Activated T-helper 1 cell treated with anti-CD3 and anti-CD28 coated beads, Interleukin-12 subunit alpha, Interleukin-12 subunit beta, Interleukin-2, Interleukin-4 antibody, amounts not matched to agents 30 ng/mL and 10 ng/mL and 1 ng/mL, durations not matched to agents 14 hours and 24 hours and 36 hours (primary cell): ENCODE data around the gene ZNF436. TPM values are rescaled to one million over a fixed set of nuclear protein-coding genes. Genes with fewer than 3 reads are reported as not detected.

Source experiments
- DNase-seq: peaks from one replicate; pipeline ENCODE4 v3.0.0; 2021; ENCODE audit warnings: low spot score
- H3K27ac Mint-ChIP-seq: one replicate; pipeline ENCODE4 v1.8.0; 2021; ENCODE audit warnings: mild to moderate bottlenecking, mixed read lengths
- H3K27me3 Mint-ChIP-seq: one replicate; pipeline ENCODE4 v1.8.0; 2022; ENCODE audit warnings: mild to moderate bottlenecking, moderate library complexity, mixed read lengths; ENCODE audit not compliant: insufficient read depth
- H3K36me3 Mint-ChIP-seq: one replicate; pipeline ENCODE4 v1.8.0; 2021; ENCODE audit warnings: low read depth, mixed read lengths
- H3K4me1 Mint-ChIP-seq: one replicate; pipeline ENCODE4 v1.8.0; 2021; ENCODE audit warnings: low read depth, mixed read lengths
- H3K4me3 Mint-ChIP-seq: one replicate; pipeline ENCODE4 v1.8.0; 2021; ENCODE audit warnings: mild to moderate bottlenecking, moderate library complexity, mixed read lengths
- H3K9me3 Mint-ChIP-seq: one replicate; pipeline ENCODE4 v1.8.0; 2021; ENCODE audit warnings: mixed read lengths
- intact Hi-C: fragments of 100-400 bp; cut with micrococcal nuclease; formaldehyde crosslinking; loops from one replicate; pipeline ENCODE4 v1.15.1; 2024
- total RNA-seq: library from RNA; stranded (reverse); gene quantifications from 2 replicates; pipeline ENCODE4 v1.2.3, GENCODE V29; 2022

The ZNF436 gene
- total RNA-seq, 1 donor from 2014 or later: 4.6 TPM

DNA sequence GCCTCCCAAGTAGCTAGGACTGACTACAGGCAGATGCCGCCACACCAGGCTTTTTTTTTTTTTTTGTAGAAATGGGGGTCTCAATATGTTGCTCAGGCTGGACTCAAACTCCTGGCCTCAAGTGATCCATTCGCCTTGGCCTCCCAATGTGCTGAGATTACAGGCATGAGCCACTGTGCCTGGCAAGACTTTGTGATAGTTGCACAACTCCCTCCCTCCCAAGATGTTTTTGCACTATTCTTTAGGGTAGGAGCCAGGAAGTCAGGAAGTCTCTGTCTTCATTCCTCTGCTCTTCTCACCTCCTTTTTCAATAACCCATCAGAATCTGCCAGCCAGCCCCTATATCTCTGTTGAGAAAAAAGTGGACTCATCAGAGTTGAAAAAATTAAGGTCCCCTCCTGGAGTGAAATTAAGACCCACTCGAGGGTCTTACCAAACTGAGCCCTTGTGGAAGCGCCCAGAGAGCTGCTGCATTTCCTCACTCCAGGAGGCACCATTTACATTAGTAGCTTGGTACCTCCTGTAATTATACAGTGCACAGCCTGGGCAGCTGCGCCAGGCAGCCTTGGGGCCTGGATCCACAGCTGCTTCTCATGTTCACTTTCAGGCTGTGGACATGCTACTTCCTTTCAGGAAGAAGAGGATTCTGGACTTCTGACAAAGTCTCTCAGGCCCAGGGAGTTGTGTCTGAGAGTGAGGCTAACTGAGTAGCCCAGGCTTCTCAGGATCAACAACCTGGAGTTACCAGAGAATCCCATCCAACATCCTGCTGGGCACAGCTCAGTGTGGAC, 30.9 kb upstream of the ZNF436 start:
- DNase-seq: no peak
- no peaks in the 10 kb centered on the region for H3K36me3 Mint-ChIP-seq
- H3K4me3 Mint-ChIP-seq: no peak overlapping the region
- H3K27me3 Mint-ChIP-seq: no peaks in the 10 kb centered on the region
- H3K4me1 Mint-ChIP-seq: peaks cover 12% of the 10 kb centered on the region
- intact Hi-C loops: loop anchor here (10.0 kb wide), 1 partner anchor 426 kb away; the partner anchor contains the start of gene LACTBL1
- H3K9me3 Mint-ChIP-seq: no peaks in the 10 kb centered on the region
- no peak overlapping the region for H3K27ac Mint-ChIP-seq

DNA sequence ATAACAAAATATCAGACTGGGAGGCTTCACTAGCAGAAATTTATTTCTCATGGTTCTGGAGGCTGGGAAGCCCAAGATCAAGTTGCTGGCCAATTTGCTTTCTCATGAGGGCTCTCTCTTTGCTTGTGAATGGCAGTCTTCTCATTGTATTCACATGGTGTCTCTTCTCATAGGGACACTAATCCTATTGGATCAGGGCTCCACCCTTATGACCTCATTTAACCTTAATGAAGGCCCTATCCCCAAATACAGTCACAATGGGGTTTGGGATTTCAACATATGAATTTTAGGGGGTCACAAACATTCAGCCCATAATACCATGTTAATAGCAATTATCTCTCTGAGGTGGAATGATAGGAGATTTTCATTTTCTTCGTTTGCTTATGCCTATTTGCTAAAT, 29.6 kb upstream of the ZNF436 start:
- Mint-ChIP-seq H3K9me3 (no peaks in the 10 kb centered on the region), H3K4me1 (peaks cover 9% of the 10 kb centered on the region), H3K27ac (no peak overlapping the region), H3K27me3 (no peaks in the 10 kb centered on the region), H3K36me3 (no peaks in the 10 kb centered on the region), H3K4me3 (no peak overlapping the region)
- no peak for DNase-seq
- intact Hi-C loops: loop anchor here (10.0 kb wide), 1 partner anchor 184 kb away; the partner anchor contains the start of gene HTR1D

DNA sequence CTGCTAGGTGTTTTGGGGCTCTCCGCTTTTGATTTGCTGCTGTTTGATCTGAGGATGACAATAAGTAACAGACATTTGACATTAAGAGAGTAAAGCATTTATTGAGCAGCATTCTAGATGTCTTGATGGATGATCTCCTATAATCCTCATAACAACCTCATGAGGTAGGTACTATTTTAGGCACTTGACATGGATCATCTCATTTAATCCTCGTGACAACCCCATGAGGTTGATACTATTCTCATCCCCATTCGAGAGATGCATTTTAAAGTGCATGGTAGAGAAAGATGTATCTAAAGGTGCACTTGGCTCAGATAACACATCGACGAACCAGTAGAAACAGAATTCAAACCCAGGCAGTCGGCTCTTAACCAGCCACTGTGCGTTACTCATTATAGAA, 28.3 kb upstream of the ZNF436 start:
- DNase-seq: no peak
- Mint-ChIP-seq H3K27me3 (no peaks in the 10 kb centered on the region), H3K36me3 (no peaks in the 10 kb centered on the region), H3K4me1 (peaks cover 5% of the 10 kb centered on the region), H3K9me3 (no peaks in the 10 kb centered on the region), H3K27ac (no peak overlapping the region), H3K4me3 (no peak overlapping the region)
- intact Hi-C loops: loop anchor here (10.0 kb wide), 1 partner anchor 183 kb away; the partner anchor contains the start of gene HTR1D

DNA sequence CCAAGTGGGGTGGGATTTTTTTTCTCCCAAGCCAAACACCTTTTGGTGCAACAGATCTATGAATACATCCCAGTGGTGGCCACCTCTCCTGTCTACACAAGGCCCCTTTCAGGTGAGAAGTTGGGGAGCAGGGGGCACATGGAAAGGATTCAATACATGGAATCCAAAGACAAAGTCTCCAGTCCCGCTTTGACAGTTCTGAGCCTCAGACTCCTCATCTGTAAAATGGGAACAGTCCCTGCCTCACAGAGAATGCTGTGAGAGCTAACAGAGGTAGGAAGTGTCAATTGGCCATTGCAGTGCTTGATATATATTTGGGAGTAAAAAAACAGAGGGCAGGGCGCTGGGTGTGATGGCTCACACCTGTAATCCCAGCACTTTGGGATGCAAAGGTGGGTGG, 26.7 kb upstream of the ZNF436 start:
- no peak overlapping the region for H3K27ac Mint-ChIP-seq
- intact Hi-C loops: loop anchor here (10.0 kb wide), 1 partner anchor 182 kb away; the partner anchor contains the start of gene HTR1D
- no peak for DNase-seq
- no peaks in the 10 kb centered on the region for H3K9me3 Mint-ChIP-seq
- H3K4me3 Mint-ChIP-seq: no peak overlapping the region
- H3K27me3 Mint-ChIP-seq: no peaks in the 10 kb centered on the region
- H3K4me1 Mint-ChIP-seq: no peaks in the 10 kb centered on the region
- H3K36me3 Mint-ChIP-seq: no peaks in the 10 kb centered on the region

DNA sequence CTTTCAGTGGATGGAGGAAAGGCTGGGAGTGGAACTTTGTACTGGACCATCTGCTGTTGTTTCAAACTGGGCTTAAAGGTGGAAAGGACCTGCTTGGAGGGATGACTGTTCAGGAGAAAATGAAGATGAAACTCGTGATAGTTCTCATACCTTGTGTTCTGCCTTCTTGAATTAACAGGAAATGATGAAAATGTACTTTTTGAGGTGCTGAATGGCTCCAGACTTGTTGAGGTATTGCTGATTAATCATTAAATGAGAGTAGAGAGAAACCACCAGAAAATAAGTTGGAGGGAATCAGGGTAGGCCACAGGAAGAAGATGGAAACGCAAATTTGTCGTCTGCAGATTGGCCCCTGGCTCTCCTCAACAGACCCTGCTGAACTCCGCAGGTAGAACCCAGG, 26.2 kb upstream of the ZNF436 start:
- Mint-ChIP-seq H3K4me1 (no peaks in the 10 kb centered on the region), H3K4me3 (no peak overlapping the region), H3K27me3 (no peaks in the 10 kb centered on the region), H3K36me3 (no peaks in the 10 kb centered on the region), H3K27ac (no peak overlapping the region), H3K9me3 (no peaks in the 10 kb centered on the region)
- intact Hi-C loops: loop anchor here (10.0 kb wide), 1 partner anchor 181 kb away; the partner anchor contains the start of gene HTR1D
- DNase-seq: no peak

DNA sequence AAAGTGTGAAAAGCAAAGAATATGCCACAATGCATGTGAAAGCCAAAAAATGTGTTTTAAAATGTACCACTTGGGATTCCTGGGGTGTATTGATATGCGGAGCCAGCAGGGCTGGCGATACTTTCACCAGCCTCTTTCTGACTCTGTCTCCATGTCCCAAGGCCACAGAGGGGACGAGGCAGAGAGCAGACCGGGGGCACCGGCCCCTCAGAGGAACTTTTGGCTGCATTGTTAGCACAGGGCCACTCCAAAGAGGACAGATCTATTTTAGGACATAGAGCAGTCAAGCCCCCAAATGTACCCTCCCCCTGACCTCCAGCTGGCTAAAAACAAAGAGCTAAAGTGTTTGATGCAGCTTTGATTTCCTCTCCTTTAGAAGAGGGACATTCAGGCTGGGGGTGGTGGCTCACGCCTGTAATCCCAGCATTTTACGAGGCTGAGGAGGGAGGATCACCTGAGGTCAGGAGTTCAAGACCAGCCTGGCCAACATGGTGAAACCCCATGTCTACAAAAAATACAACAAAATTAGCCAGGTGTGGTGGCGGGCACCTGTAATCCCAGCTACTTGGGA, 25.6 kb upstream of the ZNF436 start:
- DNase-seq: no peak
- H3K4me1 Mint-ChIP-seq: no peaks in the 10 kb centered on the region
- no peak overlapping the region for H3K4me3 Mint-ChIP-seq
- intact Hi-C loops: loop anchor here (10.0 kb wide), 1 partner anchor 180 kb away; the partner anchor contains the start of gene HTR1D
- no peak overlapping the region for H3K27ac Mint-ChIP-seq
- H3K9me3 Mint-ChIP-seq: no peaks in the 10 kb centered on the region
- no peaks in the 10 kb centered on the region for H3K36me3 Mint-ChIP-seq
- H3K27me3 Mint-ChIP-seq: no peaks in the 10 kb centered on the region

DNA sequence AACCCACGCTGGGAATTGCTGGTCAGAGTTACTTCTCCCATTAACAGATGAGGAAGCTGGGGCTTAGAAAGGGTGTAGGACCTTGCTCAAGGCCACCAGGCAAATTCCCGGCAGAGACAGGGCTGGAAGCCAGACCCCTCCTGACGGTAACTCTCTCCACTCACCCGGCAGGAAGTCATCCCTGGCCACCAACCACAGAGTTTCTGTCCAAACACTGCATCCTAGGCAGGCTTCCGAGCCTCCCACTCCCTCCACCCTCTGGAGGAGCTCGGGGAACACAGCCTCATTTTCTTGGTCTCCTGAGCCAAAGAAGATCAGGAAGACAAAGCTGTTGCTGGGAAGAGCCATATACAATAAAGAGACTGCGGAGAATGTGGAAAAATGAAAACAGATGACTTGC, 25.0 kb upstream of the ZNF436 start:
- Mint-ChIP-seq H3K27ac (no peak overlapping the region), H3K9me3 (no peaks in the 10 kb centered on the region), H3K4me1 (no peaks in the 10 kb centered on the region), H3K4me3 (no peak overlapping the region), H3K27me3 (no peaks in the 10 kb centered on the region), H3K36me3 (no peaks in the 10 kb centered on the region)
- intact Hi-C loops: loop anchor here (10.0 kb wide), 1 partner anchor 180 kb away; the partner anchor contains the start of gene HTR1D
- no peak for DNase-seq

DNA sequence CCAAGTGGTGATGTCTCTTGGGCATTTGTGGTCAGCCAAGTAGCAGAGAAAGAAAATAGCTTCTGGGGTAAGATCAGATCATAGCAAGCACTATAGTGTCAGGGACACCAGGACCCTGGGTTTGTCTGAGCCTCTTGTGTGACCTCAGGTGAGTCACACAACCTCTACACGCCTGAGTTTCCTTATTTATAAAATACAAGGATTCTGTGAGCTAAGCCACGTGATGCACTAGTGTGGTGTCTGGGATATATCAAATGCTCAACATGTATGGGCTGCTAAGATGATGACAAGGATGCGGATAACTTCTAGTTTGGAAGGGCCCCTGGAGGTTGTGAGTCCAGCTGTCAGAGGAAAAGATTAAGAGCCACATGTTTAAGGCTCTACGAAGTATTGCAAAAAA, 24.5 kb upstream of the ZNF436 start:
- DNase-seq: no peak
- H3K9me3 Mint-ChIP-seq: no peaks in the 10 kb centered on the region
- H3K4me3 Mint-ChIP-seq: no peak overlapping the region
- H3K36me3 Mint-ChIP-seq: no peaks in the 10 kb centered on the region
- H3K4me1 Mint-ChIP-seq: no peaks in the 10 kb centered on the region
- H3K27ac Mint-ChIP-seq: no peak overlapping the region
- intact Hi-C loops: loop anchor here (10.0 kb wide), 1 partner anchor 179 kb away; the partner anchor contains the start of gene HTR1D
- no peaks in the 10 kb centered on the region for H3K27me3 Mint-ChIP-seq

DNA sequence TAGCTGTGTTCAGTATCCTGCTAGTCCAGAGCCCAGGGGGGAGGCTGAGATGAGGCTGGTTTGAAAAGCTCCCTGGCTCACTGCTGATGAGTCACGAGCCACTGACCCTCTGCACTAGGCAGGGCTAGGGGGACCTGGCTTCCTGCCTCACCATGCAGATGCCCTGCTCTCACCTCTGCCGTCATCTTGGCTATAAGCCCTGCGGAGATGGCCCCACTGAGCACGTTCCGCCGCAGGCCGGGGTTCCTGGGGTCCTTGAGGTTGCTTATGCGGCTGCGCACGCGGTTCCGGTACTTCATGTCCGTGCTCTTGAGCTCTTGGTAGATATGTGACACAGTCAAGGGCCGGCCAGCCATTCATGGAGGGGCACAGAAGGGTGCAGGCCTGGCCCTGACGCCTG, 24.1 kb upstream of the ZNF436 start:
- Mint-ChIP-seq H3K9me3 (no peaks in the 10 kb centered on the region), H3K4me1 (no peaks in the 10 kb centered on the region), H3K4me3 (no peak overlapping the region), H3K36me3 (no peaks in the 10 kb centered on the region), H3K27me3 (no peaks in the 10 kb centered on the region), H3K27ac (no peak overlapping the region)
- DNase-seq: no peak
- intact Hi-C loops: loop anchor here (10.0 kb wide), 1 partner anchor 179 kb away; the partner anchor contains the start of gene HTR1D

DNA sequence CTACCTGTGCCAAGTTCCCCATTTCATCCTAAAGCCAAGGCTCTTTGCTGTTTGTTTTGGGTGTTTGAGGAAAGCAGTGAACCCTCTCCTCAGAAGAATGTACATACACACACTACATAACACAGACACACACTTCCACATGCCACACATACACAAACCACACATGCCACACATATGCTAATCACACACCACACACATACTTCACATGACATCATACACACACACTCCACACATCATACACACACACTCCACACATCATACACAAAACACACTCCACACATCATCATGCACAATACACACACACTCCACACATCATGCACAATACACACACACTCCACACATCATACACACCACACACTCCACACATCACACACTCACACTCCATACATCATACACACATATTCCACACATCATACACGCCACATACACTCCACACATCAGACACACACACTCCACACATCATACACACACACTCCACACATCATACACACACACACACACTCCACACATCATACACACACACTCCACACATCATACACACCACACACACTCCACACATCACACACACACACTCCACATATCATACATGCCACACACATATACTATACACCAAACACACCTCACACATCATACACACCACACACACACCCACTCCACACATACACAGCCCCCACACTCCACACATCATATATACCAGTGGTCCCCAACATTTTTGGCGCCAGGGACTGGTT, 22.7 kb upstream of the ZNF436 start:
- H3K4me1 Mint-ChIP-seq: no peaks in the 10 kb centered on the region
- no peak for DNase-seq
- H3K27ac Mint-ChIP-seq: no peak overlapping the region
- H3K9me3 Mint-ChIP-seq: no peaks in the 10 kb centered on the region
- H3K4me3 Mint-ChIP-seq: no peak overlapping the region
- H3K27me3 Mint-ChIP-seq: no peaks in the 10 kb centered on the region
- intact Hi-C loops: loop anchor here (10.0 kb wide), 1 partner anchor 177 kb away; the partner anchor contains the start of gene HTR1D
- no peaks in the 10 kb centered on the region for H3K36me3 Mint-ChIP-seq

DNA sequence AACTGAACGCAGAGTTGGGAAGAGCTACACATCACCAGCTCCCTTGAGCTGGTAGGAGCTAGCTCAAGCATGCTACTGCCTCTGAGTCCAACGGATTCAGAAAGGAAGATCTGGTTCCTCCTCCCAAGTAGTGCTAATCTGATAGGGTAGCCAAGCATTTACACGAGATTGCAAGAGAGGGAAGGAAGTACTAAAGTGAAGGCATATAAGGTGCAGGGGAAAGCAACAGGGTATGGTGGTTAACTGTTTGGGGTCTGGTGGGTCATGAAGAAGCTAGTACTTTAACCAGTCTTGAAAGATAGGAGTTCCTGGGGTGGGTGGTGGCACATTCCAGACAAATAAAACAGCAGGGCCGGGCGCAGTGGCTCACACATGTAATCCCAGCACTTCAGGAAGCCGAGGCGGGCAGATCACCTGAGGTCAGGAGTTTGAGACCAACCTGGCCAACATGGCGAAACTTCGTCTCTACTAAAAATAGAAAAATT, 20.2 kb upstream of the ZNF436 start:
- Mint-ChIP-seq H3K27ac (no peak overlapping the region), H3K4me3 (no peak overlapping the region), H3K27me3 (no peaks in the 10 kb centered on the region), H3K4me1 (no peaks in the 10 kb centered on the region), H3K36me3 (no peaks in the 10 kb centered on the region), H3K9me3 (no peaks in the 10 kb centered on the region)
- intact Hi-C loops: loop anchor here (10.0 kb wide), 1 partner anchor 175 kb away; the partner anchor contains the start of gene HTR1D
- no peak for DNase-seq

DNA sequence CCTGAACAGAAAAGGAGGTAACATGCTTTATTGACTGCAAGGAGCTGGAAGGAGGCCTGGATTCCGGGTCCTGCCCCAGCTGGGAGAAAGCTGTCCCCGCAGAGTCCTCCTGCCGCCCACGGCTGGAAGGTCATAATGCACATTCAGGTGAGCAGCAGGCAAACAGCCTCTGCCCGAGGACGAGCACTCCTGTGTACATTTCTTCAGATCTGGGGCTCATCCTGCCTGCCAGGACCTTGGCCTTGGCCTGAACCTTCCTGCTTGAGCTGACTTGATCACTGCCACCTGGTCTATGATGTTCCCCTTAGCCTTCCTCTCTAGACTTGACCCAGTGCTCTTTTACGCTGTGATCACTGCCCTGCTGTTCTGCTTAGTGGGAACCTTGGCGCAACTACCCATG, 17.9 kb upstream of the ZNF436 start:
- Mint-ChIP-seq H3K4me3 (no peak overlapping the region), H3K27ac (no peak overlapping the region), H3K9me3 (no peaks in the 10 kb centered on the region), H3K27me3 (no peaks in the 10 kb centered on the region), H3K4me1 (no peaks in the 10 kb centered on the region), H3K36me3 (no peaks in the 10 kb centered on the region)
- no peak for DNase-seq
- intact Hi-C loops: no loop called here
